ENCODE data around the gene KATNIP. TPM values are rescaled to one million over a fixed set of nuclear protein-coding genes. Genes with fewer than 3 reads are reported as not detected.

KATNIP gene
- total RNA-seq, 1 experiment from 2014 or later, result 21.5 TPM

DNA sequence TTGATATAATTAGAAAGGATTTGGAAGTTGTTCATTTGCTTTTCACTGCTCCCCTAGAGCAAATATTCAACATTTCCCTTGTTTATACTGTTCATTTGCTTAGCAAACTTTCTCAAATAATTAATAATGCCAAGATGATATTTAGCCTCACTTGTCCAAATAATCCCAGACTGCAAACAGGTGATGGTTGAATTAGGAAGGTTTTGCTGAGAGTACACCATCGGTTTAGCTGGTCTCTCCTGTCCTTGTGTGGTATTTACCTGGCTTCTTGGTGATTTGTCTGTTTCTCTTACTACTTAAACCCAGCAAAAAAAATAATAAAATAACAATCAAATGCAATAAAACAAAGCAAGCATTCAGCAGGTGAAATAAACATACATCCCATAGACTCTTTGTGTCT is 6.5 kb downstream of the KATNIP start:
- no peaks in the 10 kb centered on the region for H3K9me3 Mint-ChIP-seq (ENCODE audit: unreplicated experiment)
- H3K36me3 ChIP-seq (ENCODE audit: control insufficient read depth, insufficient read depth, low read length), result no peaks in the 10 kb centered on the region
- no peaks in the 10 kb centered on the region for H3K4me1 ChIP-seq
- BruUV-seq (replicated peaks), result no TSS peak
- no peak for DNase-seq
- no peaks in the 10 kb centered on the region for H3K27me3 ChIP-seq (replicated peaks; ENCODE audit: control insufficient read depth, insufficient read depth, low read length)
- H3K27me3 Mint-ChIP-seq (ENCODE audit: insufficient read depth, unreplicated experiment), result no peaks in the 10 kb centered on the region
- H3K4me1 Mint-ChIP-seq (ENCODE audit: low read depth, unreplicated experiment), result no peaks in the 10 kb centered on the region
- no peaks in the 10 kb centered on the region for H3K36me3 Mint-ChIP-seq (ENCODE audit: insufficient read depth, unreplicated experiment)
- H3K9me3 ChIP-seq, result no peaks in the 10 kb centered on the region
- no peak overlapping the region for H3K4me3 ChIP-seq (ENCODE audit: low read depth, low read length)
- ChIA-PET POLR2A (no interaction called here), CTCF (no interaction called here)
- intact Hi-C loops (cut with micrococcal nuclease; ENCODE audit: unreplicated experiment), result no loop called here
- TF ChIP-seq, protein P1, sequence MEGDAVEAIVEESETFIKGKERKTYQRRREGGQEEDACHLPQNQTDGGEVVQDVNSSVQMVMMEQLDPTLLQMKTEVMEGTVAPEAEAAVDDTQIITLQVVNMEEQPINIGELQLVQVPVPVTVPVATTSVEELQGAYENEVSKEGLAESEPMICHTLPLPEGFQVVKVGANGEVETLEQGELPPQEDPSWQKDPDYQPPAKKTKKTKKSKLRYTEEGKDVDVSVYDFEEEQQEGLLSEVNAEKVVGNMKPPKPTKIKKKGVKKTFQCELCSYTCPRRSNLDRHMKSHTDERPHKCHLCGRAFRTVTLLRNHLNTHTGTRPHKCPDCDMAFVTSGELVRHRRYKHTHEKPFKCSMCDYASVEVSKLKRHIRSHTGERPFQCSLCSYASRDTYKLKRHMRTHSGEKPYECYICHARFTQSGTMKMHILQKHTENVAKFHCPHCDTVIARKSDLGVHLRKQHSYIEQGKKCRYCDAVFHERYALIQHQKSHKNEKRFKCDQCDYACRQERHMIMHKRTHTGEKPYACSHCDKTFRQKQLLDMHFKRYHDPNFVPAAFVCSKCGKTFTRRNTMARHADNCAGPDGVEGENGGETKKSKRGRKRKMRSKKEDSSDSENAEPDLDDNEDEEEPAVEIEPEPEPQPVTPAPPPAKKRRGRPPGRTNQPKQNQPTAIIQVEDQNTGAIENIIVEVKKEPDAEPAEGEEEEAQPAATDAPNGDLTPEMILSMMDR (IDR thresholded peaks at IDR 0.05; ENCODE audit: insufficient read depth in 1 of 2, low read depth in 1 of 2, low read length in 1 of 2, severe bottlenecking in 1 of 2, unreplicated experiment in 1 of 2), result no peak
- no peak overlapping the region for H3K27ac Mint-ChIP-seq (ENCODE audit: unreplicated experiment)
- H3K4me3 Mint-ChIP-seq (ENCODE audit: unreplicated experiment), result no peak overlapping the region

DNA sequence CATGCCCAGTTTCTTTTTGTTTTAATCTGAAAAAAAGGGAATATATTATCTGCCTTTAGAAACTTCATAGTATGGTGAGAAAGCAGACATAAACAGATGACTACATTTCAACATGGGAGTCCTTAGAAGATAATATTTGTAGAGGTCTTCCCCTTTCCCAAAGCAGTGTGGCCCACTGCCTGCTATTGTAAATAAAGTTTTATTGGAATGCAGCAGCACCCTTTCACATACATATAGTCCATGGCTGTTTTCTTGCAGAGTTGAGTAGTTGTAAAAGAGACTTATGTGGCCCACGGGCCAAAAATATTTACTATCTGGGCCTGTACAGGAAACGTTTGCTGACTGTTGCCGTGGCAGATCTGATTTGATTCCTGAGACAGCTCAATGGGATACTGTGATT is 8.5 kb downstream of the KATNIP start:
- Histone ChIP-seq H3K36me3 (ENCODE audit: control insufficient read depth, insufficient read depth, low read length) (no peaks in the 10 kb centered on the region), H3K4me1 (no peaks in the 10 kb centered on the region), H3K9me3 (no peaks in the 10 kb centered on the region), H3K27me3 (replicated peaks; ENCODE audit: control insufficient read depth, insufficient read depth, low read length) (no peaks in the 10 kb centered on the region), H3K4me3 (ENCODE audit: low read depth, low read length) (no peak overlapping the region)
- Mint-ChIP-seq H3K27me3 (ENCODE audit: insufficient read depth, unreplicated experiment) (no peaks in the 10 kb centered on the region), H3K9me3 (ENCODE audit: unreplicated experiment) (no peaks in the 10 kb centered on the region), H3K4me1 (ENCODE audit: low read depth, unreplicated experiment) (no peaks in the 10 kb centered on the region), H3K36me3 (ENCODE audit: insufficient read depth, unreplicated experiment) (no peaks in the 10 kb centered on the region), H3K27ac (ENCODE audit: unreplicated experiment) (no peak overlapping the region), H3K4me3 (ENCODE audit: unreplicated experiment) (no peak overlapping the region)
- DNase-seq, result no peak
- no TSS peak for BruUV-seq (replicated peaks)
- POLR2A ChIA-PET, result no interaction called here
- intact Hi-C loops (cut with micrococcal nuclease; ENCODE audit: unreplicated experiment), result no loop called here
- CTCF ChIA-PET, result no interaction called here
- TF ChIP-seq, protein P1 (IDR thresholded peaks at IDR 0.05; ENCODE audit: insufficient read depth in 1 of 2, low read depth in 1 of 2, low read length in 1 of 2, severe bottlenecking in 1 of 2, unreplicated experiment in 1 of 2), result no peak

DNA sequence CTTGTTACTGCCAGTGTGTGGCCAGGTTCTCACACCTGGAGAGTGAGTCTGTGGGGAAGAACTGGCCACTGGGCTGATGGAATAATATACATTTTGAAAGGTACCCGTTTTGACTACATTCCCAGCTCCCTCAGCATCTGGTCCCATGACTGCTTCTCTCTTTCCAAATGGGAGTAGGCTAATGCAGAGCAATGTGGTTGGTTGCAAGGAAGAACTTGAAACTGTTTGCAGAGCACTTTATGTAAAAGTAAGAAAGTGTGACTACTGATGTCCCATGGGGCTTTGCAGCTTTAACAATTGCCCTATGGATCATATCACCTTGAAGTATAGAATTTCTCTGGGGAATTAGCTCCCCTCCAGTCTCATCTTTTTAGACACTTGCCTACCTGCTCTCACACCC is 9.0 kb downstream of the KATNIP start:
- H3K27ac Mint-ChIP-seq (ENCODE audit: unreplicated experiment), result no peak overlapping the region
- no peaks in the 10 kb centered on the region for H3K4me1 Mint-ChIP-seq (ENCODE audit: low read depth, unreplicated experiment)
- BruUV-seq (replicated peaks), result no TSS peak
- no peaks in the 10 kb centered on the region for H3K27me3 Mint-ChIP-seq (ENCODE audit: insufficient read depth, unreplicated experiment)
- Histone ChIP-seq H3K36me3 (ENCODE audit: control insufficient read depth, insufficient read depth, low read length) (no peaks in the 10 kb centered on the region), H3K4me3 (ENCODE audit: low read depth, low read length) (no peak overlapping the region), H3K9me3 (no peaks in the 10 kb centered on the region), H3K27me3 (replicated peaks; ENCODE audit: control insufficient read depth, insufficient read depth, low read length) (no peaks in the 10 kb centered on the region), H3K4me1 (no peaks in the 10 kb centered on the region)
- ChIA-PET POLR2A (no interaction called here), CTCF (no interaction called here)
- intact Hi-C loops (cut with micrococcal nuclease; ENCODE audit: unreplicated experiment), result no loop called here
- H3K4me3 Mint-ChIP-seq (ENCODE audit: unreplicated experiment), result no peak overlapping the region
- no peaks in the 10 kb centered on the region for H3K9me3 Mint-ChIP-seq (ENCODE audit: unreplicated experiment)
- no peaks in the 10 kb centered on the region for H3K36me3 Mint-ChIP-seq (ENCODE audit: insufficient read depth, unreplicated experiment)
- TF ChIP-seq, protein P1 (IDR thresholded peaks at IDR 0.05; ENCODE audit: insufficient read depth in 1 of 2, low read depth in 1 of 2, low read length in 1 of 2, severe bottlenecking in 1 of 2, unreplicated experiment in 1 of 2), result no peak
- no peak for DNase-seq

Data from Caco-2 (cell line).